Measurements from ENCODE around the gene ARID4B. TPM values are rescaled to one million over a fixed set of nuclear protein-coding genes. Genes with fewer than 3 reads are reported as not detected.

Gene ARID4B
- polyA plus RNA-seq, 1 donor from 2014 or later: 49.3 TPM

DNA sequence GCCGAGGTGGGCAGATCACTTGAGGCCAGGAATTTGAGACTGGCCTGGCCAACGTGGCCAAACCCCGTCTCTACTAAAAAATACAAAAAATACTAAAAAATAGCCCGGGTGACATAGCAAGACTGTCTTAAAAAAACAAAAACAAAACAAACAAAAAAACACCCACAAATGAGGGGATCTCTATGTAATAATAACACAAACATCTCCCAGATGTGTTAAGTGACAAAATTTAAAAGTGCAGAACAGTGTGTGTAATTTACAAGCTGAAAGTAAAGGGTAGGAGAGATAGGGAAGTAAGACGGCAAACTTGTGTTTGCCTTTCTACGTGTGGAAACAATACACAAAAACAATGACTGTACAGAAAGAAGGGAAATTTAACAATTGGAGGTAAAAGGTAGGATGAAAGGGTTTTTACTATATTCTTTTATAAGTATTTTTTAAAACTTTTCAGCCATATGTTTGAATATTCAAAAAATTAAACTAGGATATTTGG, 36.3 kb downstream of the ARID4B start:
- Histone ChIP-seq H3K4me3 (ENCODE audit: low read length) (no peak overlapping the region), H3K27ac (ENCODE audit: low read length) (no peak overlapping the region), H3K9me3 (ENCODE audit: low read length) (peaks cover 3% of the 10 kb centered on the region), H2AFZ (ENCODE audit: low read depth, low read length) (no peak overlapping the region), H3F3A (ENCODE audit: insufficient read depth, low read length, poor library complexity, severe bottlenecking) (peaks cover 3% of the 10 kb centered on the region), H3K4me2 (ENCODE audit: low read length) (no peak overlapping the region), H3K27me3 (ENCODE audit: insufficient read depth, low read depth, low read length) (no peaks in the 10 kb centered on the region), H4K20me1 (ENCODE audit: insufficient read depth) (peaks cover 6% of the 10 kb centered on the region), H3K79me2 (replicated peaks; ENCODE audit: insufficient read depth, low read length) (peaks cover 95% of the 10 kb centered on the region), H3K36me3 (ENCODE audit: insufficient read depth, low read length) (no peaks in the 10 kb centered on the region), H3K9me2 (ENCODE audit: insufficient read depth, low read length) (no peaks in the 10 kb centered on the region), H3K9ac (ENCODE audit: low read length) (no peak overlapping the region)
- no peak for TF ChIP-seq MXI1 (conservative IDR thresholded peaks at IDR 0.05; ENCODE audit: poor library complexity, severe bottlenecking)
- no peak for TF ChIP-seq EZH2 (IDR thresholded peaks at IDR 0.05; ENCODE audit: borderline replicate concordance, insufficient read depth, low read length, poor library complexity, severe bottlenecking)
- no peak for TF ChIP-seq EP300 (conservative IDR thresholded peaks at IDR 0.05; ENCODE audit: poor library complexity, severe bottlenecking)
- TF ChIP-seq, protein P1, sequence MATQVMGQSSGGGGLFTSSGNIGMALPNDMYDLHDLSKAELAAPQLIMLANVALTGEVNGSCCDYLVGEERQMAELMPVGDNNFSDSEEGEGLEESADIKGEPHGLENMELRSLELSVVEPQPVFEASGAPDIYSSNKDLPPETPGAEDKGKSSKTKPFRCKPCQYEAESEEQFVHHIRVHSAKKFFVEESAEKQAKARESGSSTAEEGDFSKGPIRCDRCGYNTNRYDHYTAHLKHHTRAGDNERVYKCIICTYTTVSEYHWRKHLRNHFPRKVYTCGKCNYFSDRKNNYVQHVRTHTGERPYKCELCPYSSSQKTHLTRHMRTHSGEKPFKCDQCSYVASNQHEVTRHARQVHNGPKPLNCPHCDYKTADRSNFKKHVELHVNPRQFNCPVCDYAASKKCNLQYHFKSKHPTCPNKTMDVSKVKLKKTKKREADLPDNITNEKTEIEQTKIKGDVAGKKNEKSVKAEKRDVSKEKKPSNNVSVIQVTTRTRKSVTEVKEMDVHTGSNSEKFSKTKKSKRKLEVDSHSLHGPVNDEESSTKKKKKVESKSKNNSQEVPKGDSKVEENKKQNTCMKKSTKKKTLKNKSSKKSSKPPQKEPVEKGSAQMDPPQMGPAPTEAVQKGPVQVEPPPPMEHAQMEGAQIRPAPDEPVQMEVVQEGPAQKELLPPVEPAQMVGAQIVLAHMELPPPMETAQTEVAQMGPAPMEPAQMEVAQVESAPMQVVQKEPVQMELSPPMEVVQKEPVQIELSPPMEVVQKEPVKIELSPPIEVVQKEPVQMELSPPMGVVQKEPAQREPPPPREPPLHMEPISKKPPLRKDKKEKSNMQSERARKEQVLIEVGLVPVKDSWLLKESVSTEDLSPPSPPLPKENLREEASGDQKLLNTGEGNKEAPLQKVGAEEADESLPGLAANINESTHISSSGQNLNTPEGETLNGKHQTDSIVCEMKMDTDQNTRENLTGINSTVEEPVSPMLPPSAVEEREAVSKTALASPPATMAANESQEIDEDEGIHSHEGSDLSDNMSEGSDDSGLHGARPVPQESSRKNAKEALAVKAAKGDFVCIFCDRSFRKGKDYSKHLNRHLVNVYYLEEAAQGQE (IDR thresholded peaks at IDR 0.05; ENCODE audit: borderline replicate concordance): no peak
- TF ChIP-seq, protein P2, sequence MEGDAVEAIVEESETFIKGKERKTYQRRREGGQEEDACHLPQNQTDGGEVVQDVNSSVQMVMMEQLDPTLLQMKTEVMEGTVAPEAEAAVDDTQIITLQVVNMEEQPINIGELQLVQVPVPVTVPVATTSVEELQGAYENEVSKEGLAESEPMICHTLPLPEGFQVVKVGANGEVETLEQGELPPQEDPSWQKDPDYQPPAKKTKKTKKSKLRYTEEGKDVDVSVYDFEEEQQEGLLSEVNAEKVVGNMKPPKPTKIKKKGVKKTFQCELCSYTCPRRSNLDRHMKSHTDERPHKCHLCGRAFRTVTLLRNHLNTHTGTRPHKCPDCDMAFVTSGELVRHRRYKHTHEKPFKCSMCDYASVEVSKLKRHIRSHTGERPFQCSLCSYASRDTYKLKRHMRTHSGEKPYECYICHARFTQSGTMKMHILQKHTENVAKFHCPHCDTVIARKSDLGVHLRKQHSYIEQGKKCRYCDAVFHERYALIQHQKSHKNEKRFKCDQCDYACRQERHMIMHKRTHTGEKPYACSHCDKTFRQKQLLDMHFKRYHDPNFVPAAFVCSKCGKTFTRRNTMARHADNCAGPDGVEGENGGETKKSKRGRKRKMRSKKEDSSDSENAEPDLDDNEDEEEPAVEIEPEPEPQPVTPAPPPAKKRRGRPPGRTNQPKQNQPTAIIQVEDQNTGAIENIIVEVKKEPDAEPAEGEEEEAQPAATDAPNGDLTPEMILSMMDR (IDR thresholded peaks at IDR 0.05; ENCODE audit: poor library complexity, severe bottlenecking): no peak

DNA sequence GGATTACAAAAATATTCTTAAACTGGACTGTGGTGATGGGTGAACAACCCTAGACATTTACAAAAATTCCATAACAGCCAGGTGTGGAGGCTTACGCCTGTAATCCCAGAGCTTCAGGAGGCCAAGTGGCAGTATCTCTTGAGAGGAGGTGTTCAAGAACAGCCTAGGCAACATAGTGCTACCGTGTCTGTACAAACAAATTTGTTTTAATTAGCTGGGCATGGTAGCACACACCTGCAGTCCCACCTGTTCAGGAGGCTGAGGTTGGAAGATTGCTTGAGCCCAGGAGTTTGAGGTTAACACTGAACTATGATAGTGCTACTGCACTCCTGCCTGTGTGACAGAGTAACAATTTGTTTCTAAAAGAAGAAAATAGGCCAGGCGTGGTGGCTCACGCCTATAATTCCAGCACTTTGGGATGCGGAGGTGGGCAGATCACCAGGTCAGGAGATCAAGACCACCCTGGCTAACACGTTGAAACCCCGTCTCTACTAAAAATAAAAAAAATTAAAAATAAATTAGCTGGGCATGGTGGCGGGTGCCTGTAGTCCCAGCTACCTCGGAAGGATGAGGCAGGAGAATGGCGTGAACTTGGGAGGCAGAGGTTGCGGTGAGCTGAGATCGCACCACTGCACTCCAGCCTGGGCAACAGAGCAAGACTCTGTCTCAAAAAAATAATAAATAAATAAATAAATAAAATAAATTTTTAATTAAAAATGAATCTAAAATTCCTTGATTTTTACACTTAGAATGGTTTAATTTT, 37.1 kb downstream of the ARID4B start:
- H3K79me2 ChIP-seq (replicated peaks; ENCODE audit: insufficient read depth, low read length): peaks cover 96% of the 10 kb centered on the region
- peaks cover 6% of the 10 kb centered on the region for H4K20me1 ChIP-seq (ENCODE audit: insufficient read depth)
- H3K36me3 ChIP-seq (ENCODE audit: insufficient read depth, low read length): no peaks in the 10 kb centered on the region

More for the DNA sequence above, 37.1 kb downstream of the ARID4B start:
- Histone ChIP-seq H2AFZ (ENCODE audit: low read depth, low read length) (no peak overlapping the region), H3K4me3 (ENCODE audit: low read length) (no peak overlapping the region), H3K9me3 (ENCODE audit: low read length) (peaks cover 3% of the 10 kb centered on the region), H3K9ac (ENCODE audit: low read length) (no peak overlapping the region), H3K9me2 (ENCODE audit: insufficient read depth, low read length) (no peaks in the 10 kb centered on the region), H3K27ac (ENCODE audit: low read length) (no peak overlapping the region), H3K4me2 (ENCODE audit: low read length) (no peak overlapping the region), H3K27me3 (ENCODE audit: insufficient read depth, low read depth, low read length) (no peaks in the 10 kb centered on the region), H3F3A (ENCODE audit: insufficient read depth, low read length, poor library complexity, severe bottlenecking) (peaks cover 3% of the 10 kb centered on the region)
- TF ChIP-seq TAF1 (IDR thresholded peaks at IDR 0.05; ENCODE audit: low read depth) (no peak), SMC3 (conservative IDR thresholded peaks at IDR 0.05; ENCODE audit: poor library complexity) (no peak), MXI1 (conservative IDR thresholded peaks at IDR 0.05; ENCODE audit: poor library complexity, severe bottlenecking) (no peak), RAD21 (conservative IDR thresholded peaks at IDR 0.05) (no peak)
- TF ChIP-seq, protein P1 (IDR thresholded peaks at IDR 0.05; ENCODE audit: borderline replicate concordance): no peak

Measured in neural cell (in vitro differentiated cells).